Measurements from ENCODE around the gene LDLRAD3. TPM values are rescaled to one million over a fixed set of nuclear protein-coding genes. Genes with fewer than 3 reads are reported as not detected.

The LDLRAD3 gene
- total RNA-seq, 2 experiments from 2014 or later, result 0.10 to 0.22 TPM

- H3K27me3 Mint-ChIP-seq, result peaks cover 5% of the 10 kb centered on the region
- H3K4me1 Mint-ChIP-seq (ENCODE audit: low read depth), result no peaks in the 10 kb centered on the region
- no peaks in the 10 kb centered on the region for H3K36me3 Mint-ChIP-seq
- no peak overlapping the region for H3K4me3 Mint-ChIP-seq
- intact Hi-C loops (cut with micrococcal nuclease), result no loop called here
- DNase-seq, result no peak
- ChIA-PET CTCF (no interaction called here), POLR2A (no interaction called here)
- H3K27ac Mint-ChIP-seq, result no peak overlapping the region
- H3K9me3 Mint-ChIP-seq, result no peaks in the 10 kb centered on the region
These were observed 30.8 kb upstream of the LDLRAD3 start for GRCh38 chr11:35912883-35913624.

- no peaks in the 10 kb centered on the region for H3K36me3 Mint-ChIP-seq
- H3K9me3 Mint-ChIP-seq, result no peaks in the 10 kb centered on the region
- no peak for DNase-seq
- intact Hi-C loops (cut with micrococcal nuclease), result no loop called here
- no peak overlapping the region for H3K4me3 Mint-ChIP-seq
- CTCF ChIA-PET, result no interaction called here
- POLR2A ChIA-PET, result no interaction called here
- no peaks in the 10 kb centered on the region for H3K4me1 Mint-ChIP-seq (ENCODE audit: low read depth)
- peaks cover 6% of the 10 kb centered on the region for H3K27me3 Mint-ChIP-seq
- H3K27ac Mint-ChIP-seq, result no peak overlapping the region
These were observed 29.0 kb upstream of the LDLRAD3 start for GRCh38 chr11:35914816-35915215.

- no peaks in the 10 kb centered on the region for H3K9me3 Mint-ChIP-seq
- H3K27me3 Mint-ChIP-seq, result peaks cover 9% of the 10 kb centered on the region
- H3K4me1 Mint-ChIP-seq (ENCODE audit: low read depth), result no peaks in the 10 kb centered on the region
- no peak overlapping the region for H3K27ac Mint-ChIP-seq
- ChIA-PET POLR2A (interaction anchor here (0.6 kb wide), 1 partner anchor 127 kb away, joined by 4 read pairs; no protein-coding TSS in a partner anchor), CTCF (no interaction called here)
- H3K36me3 Mint-ChIP-seq, result no peaks in the 10 kb centered on the region
- H3K4me3 Mint-ChIP-seq, result no peak overlapping the region
- intact Hi-C loops (cut with micrococcal nuclease), result no loop called here
- DNase-seq, result no peak
These were observed 27.6 kb upstream of the LDLRAD3 start for GRCh38 chr11:35916270-35916669.

GRCh38 chr11:35917676-35918075 lies 26.2 kb upstream of the LDLRAD3 start:
- intact Hi-C loops (cut with micrococcal nuclease), result no loop called here
- H3K4me3 Mint-ChIP-seq, result no peak overlapping the region
- CTCF ChIA-PET, result no interaction called here
- peaks cover 5% of the 10 kb centered on the region for H3K27me3 Mint-ChIP-seq
- no peaks in the 10 kb centered on the region for H3K4me1 Mint-ChIP-seq (ENCODE audit: low read depth)
- no peaks in the 10 kb centered on the region for H3K9me3 Mint-ChIP-seq
- POLR2A ChIA-PET, result no interaction called here
- DNase-seq, result no peak
- H3K27ac Mint-ChIP-seq, result no peak overlapping the region
- no peaks in the 10 kb centered on the region for H3K36me3 Mint-ChIP-seq

GRCh38 chr11:35918716-35919115 lies 25.1 kb upstream of the LDLRAD3 start:
- no peaks in the 10 kb centered on the region for H3K4me1 Mint-ChIP-seq (ENCODE audit: low read depth)
- H3K36me3 Mint-ChIP-seq, result no peaks in the 10 kb centered on the region
- POLR2A ChIA-PET, result no interaction called here
- no peak overlapping the region for H3K4me3 Mint-ChIP-seq
- intact Hi-C loops (cut with micrococcal nuclease), result no loop called here
- no peak for DNase-seq
- H3K9me3 Mint-ChIP-seq, result no peaks in the 10 kb centered on the region
- H3K27ac Mint-ChIP-seq, result no peak overlapping the region
- H3K27me3 Mint-ChIP-seq, result peaks cover 5% of the 10 kb centered on the region
- CTCF ChIA-PET, result no interaction called here

- intact Hi-C loops (cut with micrococcal nuclease), result no loop called here
- H3K36me3 Mint-ChIP-seq, result no peaks in the 10 kb centered on the region
- POLR2A ChIA-PET, result no interaction called here
These were observed 24.6 kb upstream of the LDLRAD3 start for GRCh38 chr11:35919244-35919643.

GRCh38 chr11:35923452-35923851 lies 20.4 kb upstream of the LDLRAD3 start:
- Mint-ChIP-seq H3K4me3 (no peak overlapping the region), H3K27me3 (peaks cover 7% of the 10 kb centered on the region), H3K36me3 (no peaks in the 10 kb centered on the region), H3K27ac (no peak overlapping the region), H3K4me1 (ENCODE audit: low read depth) (no peaks in the 10 kb centered on the region), H3K9me3 (no peaks in the 10 kb centered on the region)
- intact Hi-C loops (cut with micrococcal nuclease), result no loop called here
- POLR2A ChIA-PET, result no interaction called here
- CTCF ChIA-PET, result no interaction called here
- DNase-seq, result no peak

More at GRCh38 chr11:35919244-35919643, 24.6 kb upstream of the LDLRAD3 start:
- Mint-ChIP-seq H3K4me3 (no peak overlapping the region), H3K4me1 (ENCODE audit: low read depth) (no peaks in the 10 kb centered on the region), H3K27me3 (peaks cover 5% of the 10 kb centered on the region), H3K9me3 (no peaks in the 10 kb centered on the region), H3K27ac (no peak overlapping the region)
- DNase-seq, result no peak
- CTCF ChIA-PET, result interaction anchor here (1.2 kb wide), 1 partner anchor 304 kb away, joined by 3 read pairs; no protein-coding TSS in a partner anchor

- H3K27me3 Mint-ChIP-seq, result peaks cover 8% of the 10 kb centered on the region
- H3K27ac Mint-ChIP-seq, result no peak overlapping the region
- no peaks in the 10 kb centered on the region for H3K9me3 Mint-ChIP-seq
- no peaks in the 10 kb centered on the region for H3K36me3 Mint-ChIP-seq
- DNase-seq, result no peak
- H3K4me1 Mint-ChIP-seq (ENCODE audit: low read depth), result no peaks in the 10 kb centered on the region
- intact Hi-C loops (cut with micrococcal nuclease), result no loop called here
- no peak overlapping the region for H3K4me3 Mint-ChIP-seq
- ChIA-PET POLR2A (no interaction called here), CTCF (no interaction called here)
These were observed 19.1 kb upstream of the LDLRAD3 start for GRCh38 chr11:35924811-35925210.

GRCh38 chr11:35927104-35927503 lies 16.8 kb upstream of the LDLRAD3 start:
- Mint-ChIP-seq H3K4me3 (no peak overlapping the region), H3K9me3 (peaks cover 2% of the 10 kb centered on the region), H3K27ac (no peak overlapping the region), H3K27me3 (peaks cover 6% of the 10 kb centered on the region), H3K4me1 (ENCODE audit: low read depth) (no peaks in the 10 kb centered on the region), H3K36me3 (no peaks in the 10 kb centered on the region)
- POLR2A ChIA-PET, result no interaction called here
- DNase-seq, result no peak
- CTCF ChIA-PET, result no interaction called here
- intact Hi-C loops (cut with micrococcal nuclease), result no loop called here

GRCh38 chr11:35927682-35928081 lies 16.2 kb upstream of the LDLRAD3 start:
- intact Hi-C loops (cut with micrococcal nuclease), result no loop called here
- Mint-ChIP-seq H3K4me3 (no peak overlapping the region), H3K27ac (no peak overlapping the region), H3K4me1 (ENCODE audit: low read depth) (no peaks in the 10 kb centered on the region), H3K36me3 (no peaks in the 10 kb centered on the region), H3K27me3 (peaks cover 6% of the 10 kb centered on the region), H3K9me3 (peaks cover 3% of the 10 kb centered on the region)
- ChIA-PET POLR2A (no interaction called here), CTCF (no interaction called here)
- DNase-seq, result no peak

GRCh38 chr11:35928688-35929395 lies 15.0 kb upstream of the LDLRAD3 start:
- no peak for DNase-seq
- H3K9me3 Mint-ChIP-seq, result peaks cover 3% of the 10 kb centered on the region
- no peak overlapping the region for H3K27ac Mint-ChIP-seq
- no peaks in the 10 kb centered on the region for H3K36me3 Mint-ChIP-seq
- intact Hi-C loops (cut with micrococcal nuclease), result no loop called here
- H3K4me3 Mint-ChIP-seq, result no peak overlapping the region
- ChIA-PET POLR2A (no interaction called here), CTCF (no interaction called here)
- peaks cover 6% of the 10 kb centered on the region for H3K27me3 Mint-ChIP-seq
- H3K4me1 Mint-ChIP-seq (ENCODE audit: low read depth), result no peaks in the 10 kb centered on the region

- DNase-seq, result no peak
- ChIA-PET CTCF (no interaction called here), POLR2A (no interaction called here)
- Mint-ChIP-seq H3K27ac (no peak overlapping the region), H3K36me3 (no peaks in the 10 kb centered on the region), H3K9me3 (peaks cover 3% of the 10 kb centered on the region), H3K4me3 (no peak overlapping the region), H3K4me1 (ENCODE audit: low read depth) (no peaks in the 10 kb centered on the region), H3K27me3 (peaks cover 13% of the 10 kb centered on the region)
- intact Hi-C loops (cut with micrococcal nuclease), result no loop called here
These were observed 13.4 kb upstream of the LDLRAD3 start for GRCh38 chr11:35930466-35930865.

- intact Hi-C loops (cut with micrococcal nuclease), result no loop called here
These were observed 11.7 kb upstream of the LDLRAD3 start for GRCh38 chr11:35932121-35932520.

More at GRCh38 chr11:35932121-35932520, 11.7 kb upstream of the LDLRAD3 start:
- H3K4me1 Mint-ChIP-seq (ENCODE audit: low read depth), result no peaks in the 10 kb centered on the region
- ChIA-PET CTCF (no interaction called here), POLR2A (no interaction called here)
- no peak for DNase-seq
- peaks cover 3% of the 10 kb centered on the region for H3K9me3 Mint-ChIP-seq
- no peak overlapping the region for H3K27ac Mint-ChIP-seq
- no peaks in the 10 kb centered on the region for H3K36me3 Mint-ChIP-seq
- peaks cover 14% of the 10 kb centered on the region for H3K27me3 Mint-ChIP-seq
- H3K4me3 Mint-ChIP-seq, result no peak overlapping the region

All from activated CD4-positive, alpha-beta memory T cell treated with anti-CD3 and anti-CD28 coated beads for 36 hours (primary cell).